ENCODE measurements around the gene DLG2. TPM values are rescaled to one million over a fixed set of nuclear protein-coding genes. Genes with fewer than 3 reads are reported as not detected.

DLG2 gene
- total RNA-seq, 2 donors from 2014 or later = 1.9 to 3.2 TPM

- DNase-seq (no peak), ATAC-seq (no peak)
- intact Hi-C loops (cut with DNase I, micrococcal nuclease) = no loop called here
Observed at GRCh38 chr11:83685730-83686129, 1941.4 kb downstream of the DLG2 start.

- intact Hi-C loops (cut with DNase I, micrococcal nuclease) = no loop called here
- ATAC-seq (no peak), DNase-seq (no peak)
Observed at GRCh38 chr11:83684071-83684470, 1943.1 kb downstream of the DLG2 start.

GRCh38 chr11:83682611-83682973, 1944.6 kb downstream of the DLG2 start:
- intact Hi-C loops (cut with DNase I, micrococcal nuclease) = no loop called here
- no peak for ATAC-seq
- DNase-seq = no peak

GRCh38 chr11:83681906-83682610, 1945.1 kb downstream of the DLG2 start:
- ATAC-seq (no peak), DNase-seq (no peak)
- intact Hi-C loops (cut with DNase I, micrococcal nuclease) = no loop called here

GRCh38 chr11:83681031-83681781, 1945.9 kb downstream of the DLG2 start:
- ATAC-seq = no peak

GRCh38 chr11:83680321-83680720, 1946.8 kb downstream of the DLG2 start:
- no peak for ATAC-seq
- intact Hi-C loops (cut with DNase I, micrococcal nuclease) = no loop called here
- DNase-seq = no peak

More at GRCh38 chr11:83681031-83681781, 1945.9 kb downstream of the DLG2 start:
- intact Hi-C loops (cut with DNase I, micrococcal nuclease) = no loop called here
- no peak for DNase-seq

GRCh38 chr11:83678831-83679584, 1948.1 kb downstream of the DLG2 start:
- ATAC-seq = no peak
- DNase-seq = no peak
- intact Hi-C loops (cut with DNase I, micrococcal nuclease) = no loop called here

GRCh38 chr11:83677730-83678129, 1949.4 kb downstream of the DLG2 start:
- intact Hi-C loops (cut with DNase I, micrococcal nuclease) = no loop called here
- DNase-seq (no peak), ATAC-seq (no peak)

GRCh38 chr11:83676056-83676601, 1951.0 kb downstream of the DLG2 start:
- DNase-seq (no peak), ATAC-seq (no peak)
- intact Hi-C loops (cut with DNase I, micrococcal nuclease) = no loop called here

GRCh38 chr11:83674102-83674896, 1952.8 kb downstream of the DLG2 start:
- DNase-seq (no peak), ATAC-seq (no peak)
- intact Hi-C loops (cut with DNase I, micrococcal nuclease) = no loop called here

GRCh38 chr11:83671289-83671688, 1955.9 kb downstream of the DLG2 start:
- ATAC-seq (no peak), DNase-seq (no peak)
- intact Hi-C loops (cut with DNase I, micrococcal nuclease) = no loop called here

- DNase-seq (no peak), ATAC-seq (no peak)
- intact Hi-C loops (cut with DNase I, micrococcal nuclease) = no loop called here
Observed at GRCh38 chr11:83666149-83666548, 1961.0 kb downstream of the DLG2 start.

- ATAC-seq (no peak), DNase-seq (no peak)
- intact Hi-C loops (cut with DNase I, micrococcal nuclease) = no loop called here
Observed at GRCh38 chr11:83663988-83664387, 1963.2 kb downstream of the DLG2 start.

- DNase-seq (no peak), ATAC-seq (no peak)
- intact Hi-C loops (cut with DNase I, micrococcal nuclease) = no loop called here
Observed at GRCh38 chr11:83663446-83663845, 1963.7 kb downstream of the DLG2 start.

- intact Hi-C loops (cut with DNase I, micrococcal nuclease) = no loop called here
- ATAC-seq (no peak), DNase-seq (no peak)
Observed at GRCh38 chr11:83662494-83662893, 1964.7 kb downstream of the DLG2 start.

- ATAC-seq (no peak), DNase-seq (no peak)
- intact Hi-C loops (cut with DNase I, micrococcal nuclease) = no loop called here
Observed at GRCh38 chr11:83661491-83662350, 1965.4 kb downstream of the DLG2 start.

GRCh38 chr11:83659466-83659865, 1967.7 kb downstream of the DLG2 start:
- ATAC-seq (no peak), DNase-seq (no peak)
- intact Hi-C loops (cut with DNase I, micrococcal nuclease) = no loop called here

- no peak for DNase-seq
- intact Hi-C loops (cut with DNase I, micrococcal nuclease) = no loop called here
- ATAC-seq = no peak
Observed at GRCh38 chr11:83656796-83657330, 1970.3 kb downstream of the DLG2 start.
